Measurements from ENCODE around the gene CFAP77.

DNA sequence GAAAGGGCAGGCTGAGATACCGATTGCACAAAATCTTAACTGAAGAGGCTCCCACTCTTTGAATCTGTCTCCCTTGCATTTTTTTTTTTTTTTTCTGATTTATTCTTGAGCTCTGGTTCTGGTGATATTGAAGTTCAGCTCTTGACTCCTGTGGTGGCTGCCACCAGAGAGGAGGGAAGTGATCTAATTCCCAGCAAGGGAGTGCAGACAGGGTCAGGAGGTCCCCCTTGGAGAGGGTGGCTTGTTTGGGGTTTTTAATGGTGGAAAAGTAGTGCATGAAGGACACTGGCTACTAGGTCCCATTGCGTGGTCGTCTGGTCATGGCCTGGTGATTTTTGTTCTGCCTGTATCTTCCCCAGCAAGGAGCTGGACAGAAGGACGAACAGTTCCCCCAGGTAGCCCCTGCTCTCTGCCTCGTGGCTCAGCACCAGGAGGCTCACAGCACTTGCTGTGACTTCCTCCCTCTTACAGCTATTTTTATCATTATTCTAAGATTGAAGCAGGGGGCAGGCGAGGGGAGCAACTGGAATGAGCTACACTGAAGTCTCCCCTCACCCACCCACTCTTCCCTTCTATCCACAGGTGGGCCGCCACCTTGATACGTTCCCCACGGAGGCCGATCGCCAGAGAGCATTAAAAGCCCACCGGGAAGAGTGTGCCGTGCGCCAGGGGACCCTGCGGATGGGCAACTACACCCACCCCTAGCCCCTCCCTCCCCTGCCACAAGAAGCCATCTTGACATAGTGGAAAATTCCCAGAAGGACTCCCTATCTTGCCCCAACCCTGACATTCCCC, 162.0 kb downstream of the CFAP77 start:
- TF ChIP-seq, protein P1, sequence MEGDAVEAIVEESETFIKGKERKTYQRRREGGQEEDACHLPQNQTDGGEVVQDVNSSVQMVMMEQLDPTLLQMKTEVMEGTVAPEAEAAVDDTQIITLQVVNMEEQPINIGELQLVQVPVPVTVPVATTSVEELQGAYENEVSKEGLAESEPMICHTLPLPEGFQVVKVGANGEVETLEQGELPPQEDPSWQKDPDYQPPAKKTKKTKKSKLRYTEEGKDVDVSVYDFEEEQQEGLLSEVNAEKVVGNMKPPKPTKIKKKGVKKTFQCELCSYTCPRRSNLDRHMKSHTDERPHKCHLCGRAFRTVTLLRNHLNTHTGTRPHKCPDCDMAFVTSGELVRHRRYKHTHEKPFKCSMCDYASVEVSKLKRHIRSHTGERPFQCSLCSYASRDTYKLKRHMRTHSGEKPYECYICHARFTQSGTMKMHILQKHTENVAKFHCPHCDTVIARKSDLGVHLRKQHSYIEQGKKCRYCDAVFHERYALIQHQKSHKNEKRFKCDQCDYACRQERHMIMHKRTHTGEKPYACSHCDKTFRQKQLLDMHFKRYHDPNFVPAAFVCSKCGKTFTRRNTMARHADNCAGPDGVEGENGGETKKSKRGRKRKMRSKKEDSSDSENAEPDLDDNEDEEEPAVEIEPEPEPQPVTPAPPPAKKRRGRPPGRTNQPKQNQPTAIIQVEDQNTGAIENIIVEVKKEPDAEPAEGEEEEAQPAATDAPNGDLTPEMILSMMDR (conservative IDR thresholded peaks at IDR 0.05; ENCODE audit: low read depth, low read length), result no peak
- TF ChIP-seq EZH2phosphoT487 (IDR thresholded peaks at IDR 0.05; ENCODE audit: borderline replicate concordance, low read length) (no peak), EZH2 (IDR thresholded peaks at IDR 0.05; ENCODE audit: low read length, unreplicated experiment) (no peak)

Measured in PC-3 (cell line).